Measurements from ENCODE around the gene ACOT7.

The ACOT7 gene

DNA sequence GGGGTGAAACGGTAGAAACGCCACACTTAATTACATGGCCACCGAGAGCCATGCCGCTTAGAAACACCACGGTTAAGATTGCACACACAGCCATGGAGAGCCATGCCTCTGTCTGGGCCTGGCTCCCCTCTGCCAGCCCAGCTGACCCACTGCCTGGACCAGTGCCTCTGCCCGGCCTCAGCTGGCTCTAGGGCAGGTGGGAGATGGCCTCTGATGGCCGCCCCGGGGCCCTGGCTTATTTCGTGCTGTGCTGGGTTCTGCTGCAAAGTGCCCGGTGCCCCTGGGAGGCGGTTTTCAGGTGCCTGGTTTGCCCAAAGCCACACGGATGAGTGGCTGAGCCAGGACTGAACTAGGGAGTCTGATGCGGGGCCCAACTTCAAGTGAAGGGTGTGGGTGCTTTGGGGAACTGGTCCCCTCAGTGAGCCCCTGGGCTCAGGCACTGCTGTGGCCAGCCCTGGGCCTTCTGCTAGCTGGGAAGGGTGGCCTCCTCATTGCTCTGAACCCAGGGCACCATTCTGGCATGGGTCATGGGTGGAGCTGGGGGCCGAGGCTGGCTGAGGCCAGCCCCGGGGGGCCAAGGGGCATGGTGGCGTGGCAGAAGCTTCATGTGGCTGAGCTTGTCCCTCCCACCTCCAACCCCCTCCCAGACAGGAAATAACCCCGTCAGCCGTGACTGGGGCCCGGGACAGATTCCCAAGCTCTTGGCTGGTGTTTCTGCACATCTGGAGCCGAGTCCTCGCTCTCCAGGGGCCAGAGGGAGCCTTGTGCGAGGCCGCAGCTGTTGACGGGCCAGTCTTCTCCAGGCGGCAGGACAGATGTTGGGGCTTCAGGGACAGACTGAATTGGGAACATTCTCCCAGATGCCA is 130.8 kb downstream of the ACOT7 start:
- DNase-seq, result no peak

- DNase-seq, result no peak
Measured at GRCh38 chr1:6261615-6261995, 132.0 kb downstream of the ACOT7 start.

GRCh38 chr1:6260961-6261614 is 132.5 kb downstream of the ACOT7 start, which contains the start of gene GPR153:
GPR153 (minus strand) TSS chr1:6261098; CDS start chr1:6254905, 6,193 bp downstream.
- peak in 1 of 2 experiments; percentile 35 for DNase-seq

GRCh38 chr1:6260433-6260934 is 133.1 kb downstream of the ACOT7 start:
- DNase-seq, result no peak

DNA sequence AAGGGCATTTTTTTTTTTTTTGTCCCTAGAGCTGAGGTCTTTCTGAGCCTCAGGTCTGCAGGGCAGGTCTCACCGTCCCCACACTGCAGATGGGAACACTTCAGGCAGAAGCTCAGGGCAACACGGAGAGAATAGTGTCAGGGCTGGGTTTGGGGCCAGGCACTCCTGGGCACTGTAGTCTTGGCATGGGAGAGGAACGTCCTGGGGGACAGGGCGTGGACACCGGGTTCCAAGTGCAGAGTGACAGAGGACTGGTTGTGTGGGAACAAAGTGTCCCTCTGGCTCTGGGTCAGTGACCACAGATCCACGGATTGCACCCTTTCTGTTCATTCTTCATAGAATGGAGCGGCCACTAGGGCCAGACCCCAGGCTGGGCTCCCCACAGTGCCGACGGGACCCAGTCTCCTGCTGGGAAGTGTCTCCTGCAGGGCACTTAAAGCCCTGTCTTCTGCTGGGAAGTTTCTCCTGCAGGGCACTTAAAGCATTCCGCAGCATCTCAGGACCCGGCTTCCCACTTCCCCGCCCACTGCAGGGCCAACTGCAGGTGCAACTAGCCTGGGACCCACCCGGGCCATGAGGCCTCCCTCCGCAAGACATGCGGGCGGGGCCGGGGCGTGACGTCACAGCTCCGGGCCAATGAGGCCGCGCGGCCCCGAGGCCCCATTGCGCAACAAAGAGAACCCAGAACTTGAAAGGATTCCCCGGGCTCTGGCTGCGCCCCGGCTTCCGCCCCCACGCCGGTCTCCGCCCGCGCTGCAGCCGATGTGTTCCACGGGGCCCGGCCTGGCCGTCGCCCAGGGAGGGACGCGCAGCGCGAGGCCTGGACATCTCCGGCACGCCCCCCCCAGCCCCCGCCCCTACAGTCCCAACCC is 133.8 kb downstream of the ACOT7 start:
- DNase-seq, result peak in 1 of 2 experiments; percentile 71

DNA sequence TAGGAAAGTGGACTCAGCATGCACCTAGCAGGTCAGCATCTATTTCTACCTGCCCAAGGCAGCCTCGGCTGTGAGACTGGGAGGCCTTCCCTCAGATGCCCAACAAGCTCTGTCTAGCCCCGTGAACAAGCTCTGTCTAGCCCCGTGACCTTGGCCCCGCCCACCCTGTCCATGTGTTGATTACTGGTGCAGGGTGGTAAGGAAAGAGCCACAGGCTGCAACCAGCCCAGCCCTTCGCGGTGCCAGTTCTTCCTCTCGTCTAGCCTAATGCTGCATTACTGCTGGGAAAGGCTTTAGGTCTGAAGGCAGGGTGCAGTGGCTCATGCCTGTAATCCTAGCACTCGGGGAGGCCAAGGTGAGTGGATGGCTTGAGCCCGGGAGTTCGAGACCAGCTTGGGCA is 134.9 kb downstream of the ACOT7 start:
- DNase-seq, result no peak

- DNase-seq, result no peak
Measured at GRCh38 chr1:6257541-6258069, 136.0 kb downstream of the ACOT7 start.

GRCh38 chr1:6256645-6257044 is 136.9 kb downstream of the ACOT7 start:
- no peak for DNase-seq

GRCh38 chr1:6254691-6255090 is 138.9 kb downstream of the ACOT7 start:
- DNase-seq, result no peak

- no peak for DNase-seq
Measured at GRCh38 chr1:6253380-6253779, 140.2 kb downstream of the ACOT7 start.

DNA sequence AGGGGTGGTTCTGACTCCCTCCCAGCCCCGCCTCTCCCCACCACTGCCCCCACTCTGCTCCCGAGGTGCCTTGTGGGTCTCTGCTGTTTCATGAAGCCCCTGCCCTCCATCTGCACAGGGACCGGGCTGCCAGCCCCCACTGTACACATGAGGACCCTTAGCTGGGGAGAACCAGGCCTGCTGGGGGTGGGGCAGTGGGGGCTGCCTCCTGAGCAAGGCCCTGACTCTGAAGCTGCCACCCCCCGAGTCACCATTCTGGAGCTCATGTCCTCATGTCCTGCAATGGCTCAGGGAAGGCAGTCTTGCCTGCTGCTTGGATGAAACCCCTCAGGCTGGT is 141.2 kb downstream of the ACOT7 start:
- DNase-seq, result no peak

GRCh38 chr1:6251681-6252373 is 141.7 kb downstream of the ACOT7 start:
- no peak for DNase-seq

DNA sequence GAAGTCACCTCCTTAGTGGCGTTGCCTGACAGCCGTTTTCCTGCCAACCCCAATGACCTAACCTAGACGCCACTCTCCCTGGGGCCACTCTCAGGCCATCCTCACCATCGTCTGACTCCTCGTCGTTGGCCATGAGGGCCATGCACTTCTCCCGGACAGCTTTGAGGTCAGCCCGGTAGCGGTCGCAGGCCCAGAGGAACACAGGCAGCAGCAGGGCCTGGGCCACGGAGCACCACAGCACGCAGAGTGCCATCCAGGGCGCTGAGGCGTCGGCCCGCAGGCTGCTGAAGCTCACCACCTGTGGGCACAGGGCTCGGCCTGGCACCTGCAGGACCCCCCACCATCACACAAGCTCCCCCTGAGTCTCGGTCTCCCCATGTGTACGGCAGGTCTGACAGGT is 142.3 kb downstream of the ACOT7 start:
- DNase-seq, result no peak

- DNase-seq, result no peak
Measured at GRCh38 chr1:6249739-6250689, 143.6 kb downstream of the ACOT7 start.

DNA sequence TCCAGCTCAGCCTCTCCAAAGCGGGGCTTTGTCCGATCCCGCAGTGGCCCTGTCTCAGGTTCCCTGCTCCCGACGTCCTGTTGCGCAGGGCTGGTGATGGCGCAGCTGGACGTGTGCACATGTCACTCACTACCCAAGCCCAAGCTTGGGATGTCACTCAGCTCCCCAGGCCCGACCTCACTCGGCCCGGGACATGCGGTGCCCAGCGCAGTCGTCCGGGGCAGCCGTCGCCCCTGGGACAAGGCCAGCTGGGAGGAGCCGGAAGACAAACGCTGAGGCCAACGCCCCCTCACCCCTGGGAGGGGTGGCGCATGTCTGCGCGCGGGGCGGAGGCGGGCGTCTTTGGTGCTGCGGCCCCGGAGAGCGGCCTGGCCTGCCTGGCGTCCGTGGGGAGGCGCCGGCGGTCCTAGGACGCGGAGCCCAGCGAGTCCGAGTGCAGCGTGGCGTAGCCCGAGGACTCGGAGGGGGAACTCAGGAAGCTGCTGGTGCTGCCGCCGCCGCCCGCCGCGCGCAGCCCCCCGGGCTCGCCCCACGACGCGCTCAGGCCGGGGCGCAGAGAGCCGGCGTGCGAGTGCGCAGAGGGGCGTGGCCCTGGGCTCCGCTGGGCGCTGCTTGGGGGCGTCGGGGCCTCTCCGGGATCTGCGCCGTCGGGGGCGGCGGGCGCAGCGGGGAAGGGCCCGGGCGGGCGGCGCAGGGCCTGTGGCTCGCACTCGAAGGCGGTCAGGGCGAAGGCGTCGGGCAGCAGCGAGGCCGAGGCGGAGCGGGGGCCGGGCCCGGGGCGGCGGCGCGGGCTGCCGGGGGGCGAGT is 144.4 kb downstream of the ACOT7 start:
- no peak for DNase-seq

DNA sequence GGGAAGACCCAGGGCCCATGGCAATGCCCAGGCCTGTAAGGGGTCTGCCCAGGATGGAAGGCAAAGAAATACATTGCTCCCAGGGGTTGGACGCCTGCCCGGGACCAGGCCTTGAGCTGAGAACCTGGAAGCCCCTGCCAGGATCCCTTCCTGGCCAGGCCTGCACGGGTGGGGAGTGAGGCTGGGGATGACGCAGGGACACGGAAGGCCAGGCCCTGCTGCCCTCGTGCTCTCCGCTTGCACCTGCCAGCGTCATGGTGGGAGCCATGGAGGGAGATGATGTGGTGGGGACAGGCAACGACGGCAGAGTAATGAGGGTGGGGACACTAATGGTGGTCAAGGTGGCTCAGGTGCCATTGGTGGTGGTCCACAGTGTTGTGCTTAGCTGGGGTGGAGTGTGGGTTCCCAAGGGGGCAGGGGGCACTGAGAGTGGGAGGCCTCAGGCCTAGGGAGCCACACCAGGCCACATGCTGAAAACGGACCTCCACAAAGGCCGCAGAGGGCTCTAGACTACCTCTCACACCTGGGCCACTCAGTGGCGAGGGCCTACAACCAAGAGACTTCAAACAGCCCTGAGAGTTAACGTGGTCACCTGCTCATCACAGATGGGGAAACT is 145.3 kb downstream of the ACOT7 start:
- peak in 1 of 2 experiments; percentile 57 for DNase-seq

DNA sequence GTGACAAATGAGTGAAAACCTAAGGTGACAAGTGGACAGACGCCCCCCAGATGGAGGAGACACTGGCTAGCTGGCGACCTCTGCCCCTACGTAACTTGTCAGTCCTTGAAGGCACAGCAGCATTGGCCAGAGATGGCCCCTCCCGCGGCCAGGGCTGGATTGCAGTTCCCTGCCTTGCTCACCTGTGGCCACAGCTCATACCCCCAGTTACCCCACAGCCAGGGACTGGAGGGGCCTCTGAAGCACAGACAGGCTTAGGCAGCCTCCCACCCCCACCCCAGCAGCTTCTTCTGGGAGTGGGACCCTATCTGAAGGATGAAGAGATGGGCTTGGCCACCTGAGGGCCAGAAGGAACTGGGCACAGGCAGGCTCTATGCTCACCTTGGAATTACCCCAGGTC is 145.9 kb downstream of the ACOT7 start:
- no peak for DNase-seq

DNA sequence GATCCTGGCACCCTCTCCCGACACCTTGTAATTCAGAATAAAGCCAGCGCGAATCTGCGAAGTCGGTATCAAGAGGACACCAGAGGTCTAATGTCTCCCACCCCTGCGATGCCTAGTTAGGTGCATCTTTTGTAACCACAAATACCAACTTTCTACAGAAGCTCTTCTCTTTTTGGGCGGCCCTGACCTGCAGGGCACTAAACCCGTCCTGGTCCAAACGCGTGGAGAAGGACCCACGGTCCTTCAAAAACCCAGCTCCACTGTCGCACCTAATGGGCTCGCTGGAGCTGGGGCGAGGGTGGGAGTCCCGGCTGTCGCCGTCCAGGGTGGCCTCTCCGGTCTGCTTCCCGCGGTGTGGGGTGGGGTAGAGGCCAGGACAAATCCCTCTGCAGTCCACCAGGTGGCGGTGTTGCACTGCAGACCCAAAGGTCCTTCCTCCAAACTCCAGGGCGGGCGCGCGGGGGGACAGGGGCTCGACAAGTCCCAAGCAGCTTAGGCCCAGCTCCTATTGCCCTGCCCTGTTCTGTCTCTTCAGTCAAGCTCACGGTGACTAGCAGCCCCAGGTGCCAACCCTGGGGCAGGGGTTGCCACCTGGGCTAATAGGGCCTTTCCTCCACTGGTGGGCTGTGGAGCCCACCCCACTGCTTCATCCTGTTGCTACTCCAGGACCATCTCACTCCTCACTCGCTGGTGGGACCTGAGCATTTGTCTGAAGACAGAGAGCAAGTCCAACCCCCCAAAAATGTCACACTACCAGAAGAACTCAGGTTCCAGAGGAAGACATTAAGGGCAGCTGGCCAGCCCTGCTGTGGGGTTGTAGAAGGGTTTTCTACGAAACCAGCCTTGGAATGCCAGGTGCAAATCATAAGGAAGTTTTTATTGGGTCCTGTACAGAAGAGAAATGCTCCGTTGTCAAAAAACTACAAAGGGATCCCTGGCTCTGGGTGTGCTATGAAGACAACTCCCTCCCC is 146.8 kb downstream of the ACOT7 start:
- peak; percentile 85 to 87 for DNase-seq
